Glomerular visceral epithelial cell (primary cell): ENCODE results near the gene GINS2.

ENCODE experiments used
- DNase-seq: peaks from one replicate; pipeline ENCODE4 v3.0.0-alpha.2; 2016; ENCODE audit errors: extremely low spot score

The GINS2 gene

DNA sequence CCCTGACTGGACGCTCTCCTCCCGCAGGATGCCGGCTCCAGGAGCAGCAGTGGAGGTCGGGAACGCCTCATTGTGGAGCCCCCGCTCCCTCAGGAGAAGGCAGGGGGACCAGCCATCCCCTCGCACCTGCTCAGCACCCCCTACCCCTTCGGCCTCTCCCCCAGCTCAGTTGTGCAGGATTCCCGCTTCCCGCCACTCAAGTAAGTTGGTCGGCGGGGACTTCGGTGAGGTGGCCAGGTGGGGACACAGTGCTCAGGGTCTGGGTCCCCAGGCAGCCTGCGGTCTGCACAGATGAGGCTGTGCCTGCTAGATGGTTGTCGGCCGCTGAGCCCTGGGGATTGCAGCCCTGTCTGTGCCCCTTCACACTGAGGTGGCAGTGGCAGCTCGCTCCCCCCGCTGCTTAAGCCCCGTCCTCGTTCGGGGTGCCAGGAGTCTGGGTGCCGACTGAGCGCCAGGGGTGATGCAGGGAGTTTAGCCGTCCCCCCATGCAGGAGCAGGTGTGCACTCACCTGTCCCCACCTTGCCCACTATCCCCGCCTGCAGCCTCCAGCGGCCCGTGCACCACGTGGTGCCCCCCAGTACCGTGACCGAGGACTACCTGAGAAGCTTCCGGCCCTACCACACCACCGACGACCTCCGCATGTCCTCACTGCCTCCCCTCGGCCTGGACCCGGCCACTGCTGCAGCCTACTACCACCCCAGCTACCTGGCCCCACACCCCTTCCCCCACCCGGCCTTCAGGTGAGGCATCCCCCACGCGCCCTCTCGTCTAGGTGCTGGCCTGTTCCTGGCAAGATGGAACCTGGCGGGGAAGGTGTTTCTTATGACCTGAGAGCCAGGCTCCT is 34.3 kb downstream of the GINS2 start:
- no peak for DNase-seq

DNA sequence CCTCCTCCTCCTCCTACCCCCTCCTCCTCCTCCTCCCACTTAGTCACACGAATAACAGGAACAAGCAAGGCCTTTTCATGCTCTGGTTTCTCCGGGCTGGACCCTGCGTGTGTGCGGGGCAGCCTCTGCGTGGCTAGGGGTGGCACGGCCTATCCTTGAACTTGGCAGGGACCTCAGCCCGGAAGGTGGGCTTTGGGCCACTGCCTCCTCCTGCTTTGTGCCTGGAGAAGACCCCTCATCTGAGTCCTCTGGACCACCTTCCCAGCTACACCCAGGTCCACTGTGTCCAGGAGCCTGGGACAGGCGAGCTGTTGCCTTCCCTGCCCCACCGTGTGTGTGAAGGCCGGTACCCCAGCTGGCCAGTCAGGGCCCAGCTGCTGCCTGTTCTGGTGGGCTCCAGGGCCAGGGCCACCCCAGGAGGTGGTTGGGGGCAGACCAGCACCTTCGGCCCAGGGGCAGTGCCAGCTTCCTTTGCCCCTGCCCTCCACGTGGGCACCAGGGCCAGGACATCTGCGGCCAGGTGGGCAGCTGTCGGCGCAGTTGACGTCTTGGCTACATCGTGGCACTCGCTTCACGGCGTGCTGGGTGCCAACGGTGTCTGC is 35.4 kb downstream of the GINS2 start:
- no peak for DNase-seq

DNA sequence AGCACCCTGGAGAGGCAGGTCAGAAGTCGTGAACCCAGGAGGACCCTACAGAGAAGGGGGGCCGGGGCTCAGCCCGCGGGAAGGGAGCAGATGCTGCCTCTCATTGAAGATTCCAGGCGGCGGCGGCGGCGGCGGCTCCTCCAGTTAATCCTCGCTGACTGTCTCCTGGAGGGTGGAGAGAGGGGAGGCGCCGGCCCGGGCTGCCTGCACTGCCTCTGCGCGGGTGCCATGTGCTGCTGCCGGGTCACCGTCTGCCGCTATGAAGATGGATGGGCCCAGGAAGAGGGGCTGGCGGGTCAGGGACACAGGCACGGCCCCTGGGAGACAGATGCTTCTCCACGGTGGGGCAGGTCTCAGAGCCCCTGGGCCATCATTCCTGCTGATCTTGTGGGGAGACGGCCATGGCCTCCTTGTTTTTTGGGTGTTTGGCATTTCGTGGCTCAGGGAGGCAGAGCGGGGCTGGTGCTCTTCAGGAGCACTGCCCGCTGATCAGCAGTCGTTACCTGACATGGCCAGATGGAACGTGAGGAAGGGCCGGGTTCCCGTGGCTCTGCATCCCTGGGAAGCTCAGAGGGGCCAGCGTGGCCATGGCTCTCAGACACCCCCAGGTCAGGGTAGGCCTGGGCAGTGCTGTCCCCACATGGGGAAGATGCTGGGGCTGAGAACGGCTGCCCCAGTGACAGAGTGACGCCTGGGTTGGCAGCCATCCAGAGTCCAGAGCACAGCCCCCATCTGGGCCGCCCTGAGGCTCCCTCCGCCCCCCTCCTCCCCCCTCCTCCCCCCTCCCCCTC is 36.1 kb downstream of the GINS2 start:
- DNase-seq: peak; percentile 14

DNA sequence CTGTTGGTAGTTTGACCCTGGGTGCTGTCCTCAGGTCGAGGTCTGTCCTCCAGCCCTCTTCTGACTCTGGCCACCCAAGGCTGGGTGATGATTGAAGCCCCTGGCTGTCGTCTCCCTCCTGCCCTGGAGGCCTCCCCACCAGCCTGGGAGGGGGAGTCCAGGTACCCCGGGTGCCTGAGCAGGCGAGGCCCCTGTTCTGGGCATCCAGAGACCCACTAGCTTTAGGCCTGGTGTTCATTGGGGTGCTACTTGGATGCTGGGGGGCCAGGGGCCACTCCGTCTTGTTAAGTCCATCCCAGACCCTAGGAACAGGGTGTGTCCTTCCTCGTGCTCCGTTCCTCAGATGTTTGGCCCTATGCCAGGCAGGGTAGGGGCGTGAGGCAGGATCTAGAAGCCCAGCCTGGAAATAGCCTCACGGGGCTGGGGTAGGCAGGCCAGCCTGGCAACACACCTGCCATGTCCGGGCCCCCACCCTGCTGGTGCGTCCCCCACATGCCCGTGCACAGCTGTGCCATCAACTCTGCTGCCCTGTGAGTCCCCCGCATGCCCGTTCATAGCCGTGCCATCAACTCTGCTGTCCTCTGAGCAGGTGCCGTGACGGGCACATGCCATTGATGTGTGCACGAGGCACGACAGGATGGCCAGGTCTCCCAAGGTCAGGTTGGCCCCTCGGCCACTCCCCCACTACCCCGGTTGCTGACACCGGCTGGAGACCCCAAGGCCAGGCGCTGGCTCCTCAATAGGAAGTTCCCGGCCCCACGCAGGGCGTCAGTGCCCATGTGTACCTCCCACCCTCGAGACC is 36.9 kb downstream of the GINS2 start:
- no peak for DNase-seq

DNA sequence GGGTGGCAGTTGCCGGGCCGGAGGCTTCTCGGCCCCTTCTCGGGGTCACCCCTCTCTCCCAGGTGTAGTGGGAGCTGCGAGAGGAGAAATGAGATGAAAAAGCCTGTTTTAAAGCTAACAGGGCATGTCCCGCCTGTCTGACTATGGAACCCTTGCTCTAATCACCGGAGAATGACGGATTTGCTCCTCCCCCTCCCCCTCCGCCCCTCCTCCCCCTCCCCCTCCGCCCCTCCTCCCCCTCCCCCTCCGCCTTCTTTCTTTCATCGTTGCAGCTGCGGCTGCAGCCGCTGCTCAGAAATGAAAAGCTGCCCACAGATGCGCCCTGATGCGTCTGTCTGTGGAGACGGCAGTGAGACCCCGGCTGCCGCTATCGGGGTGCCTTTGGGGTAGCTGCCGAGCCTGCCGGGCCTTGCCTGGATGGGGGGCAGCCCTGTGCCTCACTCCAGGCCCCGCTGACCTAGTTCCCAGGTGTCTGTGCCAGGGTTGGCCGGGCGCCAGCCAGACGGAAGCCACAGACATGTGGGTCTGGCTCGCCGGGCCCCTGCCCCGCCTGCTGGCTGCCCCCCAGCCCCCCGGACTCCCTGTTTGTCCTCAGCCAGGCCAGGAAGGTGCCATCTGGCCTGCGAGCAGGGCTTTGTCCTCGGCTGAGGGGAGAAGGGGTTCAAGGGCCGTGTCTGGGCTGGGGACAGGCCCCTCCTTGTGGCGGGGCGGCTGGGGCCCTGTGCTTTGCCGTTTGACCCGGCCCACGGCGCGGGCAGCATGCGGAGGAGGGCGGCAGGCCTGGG is 37.7 kb downstream of the GINS2 start:
- DNase-seq: no peak

DNA sequence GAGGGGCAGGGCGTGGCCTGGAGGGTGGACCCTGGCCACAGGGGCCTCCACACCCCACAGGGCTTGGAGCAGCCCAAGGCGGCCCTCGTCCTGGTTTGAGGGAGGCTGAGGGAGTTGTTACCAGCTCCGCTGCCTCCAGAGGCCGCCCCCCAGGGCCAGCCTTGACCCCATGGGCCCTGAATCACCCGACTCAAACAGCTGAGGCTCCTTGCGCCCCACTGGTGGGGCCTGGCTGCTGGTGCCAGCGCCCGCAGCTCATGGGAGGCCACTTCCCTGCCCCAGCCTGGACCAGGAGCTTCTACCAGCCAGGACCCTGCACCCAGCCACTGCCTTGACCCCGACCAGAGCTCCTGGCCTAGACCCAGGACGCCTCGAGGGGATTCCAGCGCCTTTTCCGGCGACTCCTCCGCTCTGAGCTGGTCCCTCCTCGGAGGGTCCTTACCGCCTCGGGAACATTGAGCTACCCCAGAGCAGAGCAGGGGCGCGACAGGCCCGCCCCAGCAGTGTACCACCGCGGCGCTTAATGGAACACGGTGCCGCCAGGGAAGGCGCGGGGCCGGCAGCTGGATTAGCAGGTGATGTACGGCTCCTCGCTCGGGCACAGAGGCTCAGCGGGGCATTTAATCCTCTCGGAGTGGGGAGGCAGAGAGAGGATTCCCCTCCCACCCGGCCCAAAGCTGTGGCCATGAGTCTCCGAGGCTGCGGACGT is 38.5 kb downstream of the GINS2 start:
- no peak for DNase-seq

DNA sequence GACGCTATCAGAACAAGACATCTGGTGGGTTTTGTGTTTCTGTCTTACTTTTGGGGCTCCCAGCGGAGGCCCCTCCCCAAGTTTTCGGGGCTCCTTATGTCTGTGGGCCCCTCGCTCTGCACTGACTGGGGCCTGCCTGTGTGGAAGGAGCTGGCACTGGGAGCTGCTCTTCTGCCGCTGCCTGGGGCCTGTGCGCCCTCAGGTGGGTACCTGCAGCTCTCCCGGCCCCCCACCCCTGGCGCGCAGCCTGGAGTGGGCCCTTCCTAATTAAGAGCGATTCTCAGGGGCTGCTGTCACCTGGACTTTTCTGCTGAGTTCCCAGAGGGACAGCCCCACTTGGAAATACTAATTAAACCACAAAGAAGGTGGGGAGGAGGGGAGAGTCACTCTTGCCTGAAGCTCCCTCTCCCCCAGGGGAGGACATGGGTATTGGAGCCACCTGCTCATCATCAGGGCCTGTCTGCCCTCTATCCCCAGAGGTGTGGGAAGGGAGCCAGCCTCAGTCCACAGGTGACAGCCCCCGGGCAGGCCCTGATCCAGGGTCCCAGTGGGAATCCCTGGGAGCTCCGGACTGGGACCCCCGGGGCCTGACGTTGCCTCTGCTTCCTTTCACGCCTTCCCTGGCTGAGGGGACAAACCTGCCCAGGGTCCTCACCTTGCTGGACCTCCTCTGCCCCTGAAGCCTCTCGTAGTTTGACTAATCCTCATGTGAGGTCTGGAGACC is 39.2 kb downstream of the GINS2 start:
- no peak for DNase-seq

DNA sequence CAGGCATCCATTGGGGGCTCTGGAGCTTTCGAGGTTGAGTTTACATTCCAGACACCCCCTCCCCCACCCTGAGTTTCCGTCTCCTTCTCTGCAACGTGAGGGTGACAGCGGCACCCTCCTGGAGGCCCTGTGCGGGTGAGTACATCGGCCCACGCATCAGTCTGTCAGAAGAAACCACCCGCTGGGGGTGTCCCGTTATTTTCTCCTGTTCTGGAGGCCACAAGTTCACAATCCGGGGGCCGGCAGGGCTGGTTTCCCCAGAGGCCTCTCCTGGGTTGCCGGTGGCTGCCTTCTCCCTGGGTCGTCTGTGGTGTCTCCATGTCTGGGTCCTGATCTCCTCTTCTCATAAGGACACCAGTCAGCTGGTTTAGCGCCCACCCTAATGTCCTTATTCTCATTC is 39.9 kb downstream of the GINS2 start:
- DNase-seq: no peak

DNA sequence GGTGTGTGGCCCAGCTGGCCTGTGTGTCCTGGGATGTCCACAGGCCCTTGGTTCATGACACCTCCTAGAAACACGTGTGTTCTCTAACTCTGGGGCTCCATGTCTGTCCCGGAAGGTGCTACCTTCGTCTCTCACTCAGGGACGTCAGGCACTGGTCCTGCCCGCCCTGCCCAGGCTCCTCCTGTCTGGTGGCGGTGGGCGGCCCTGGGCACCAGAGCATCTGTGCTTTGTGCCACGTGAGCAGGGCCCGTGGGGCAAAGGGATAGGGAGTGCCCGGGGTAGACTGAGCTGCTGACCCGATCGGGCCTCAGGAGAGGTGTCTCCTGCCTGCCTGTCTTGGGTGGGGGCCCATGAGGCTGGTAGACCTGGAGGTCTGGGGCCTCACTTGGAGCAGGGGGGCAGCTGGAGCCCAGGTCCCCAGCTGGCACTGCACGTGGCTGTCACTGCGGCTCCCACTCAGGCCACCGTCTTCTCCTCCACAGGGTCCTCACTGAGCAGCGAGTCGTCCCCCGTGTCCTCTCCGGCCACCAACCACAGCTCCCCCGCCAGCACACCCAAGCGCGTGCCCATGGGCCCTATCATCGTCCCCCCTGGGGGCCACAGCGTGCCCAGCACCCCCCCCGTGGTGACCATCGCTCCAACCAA is 40.6 kb downstream of the GINS2 start:
- DNase-seq: no peak

DNA sequence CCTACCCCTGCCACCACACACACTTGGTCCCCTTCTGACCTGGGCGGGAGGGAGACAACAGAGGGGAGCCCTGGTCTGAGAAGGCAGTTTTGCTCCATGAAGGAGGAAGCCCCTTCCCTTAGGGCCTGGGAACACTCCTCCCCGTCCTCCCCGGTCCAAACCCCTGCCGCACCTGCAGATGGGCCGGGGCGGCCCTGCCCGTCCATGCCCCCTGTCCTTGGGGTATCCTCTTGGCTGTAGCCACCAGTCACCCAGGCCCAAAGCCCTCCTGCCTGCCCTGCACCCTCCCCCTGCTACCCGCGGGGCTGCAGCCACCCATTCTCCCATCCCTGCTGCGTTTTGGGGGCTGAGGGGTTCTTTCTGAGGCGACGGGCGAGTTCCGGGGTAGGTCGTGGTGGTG is 41.8 kb downstream of the GINS2 start:
- no peak for DNase-seq

DNA sequence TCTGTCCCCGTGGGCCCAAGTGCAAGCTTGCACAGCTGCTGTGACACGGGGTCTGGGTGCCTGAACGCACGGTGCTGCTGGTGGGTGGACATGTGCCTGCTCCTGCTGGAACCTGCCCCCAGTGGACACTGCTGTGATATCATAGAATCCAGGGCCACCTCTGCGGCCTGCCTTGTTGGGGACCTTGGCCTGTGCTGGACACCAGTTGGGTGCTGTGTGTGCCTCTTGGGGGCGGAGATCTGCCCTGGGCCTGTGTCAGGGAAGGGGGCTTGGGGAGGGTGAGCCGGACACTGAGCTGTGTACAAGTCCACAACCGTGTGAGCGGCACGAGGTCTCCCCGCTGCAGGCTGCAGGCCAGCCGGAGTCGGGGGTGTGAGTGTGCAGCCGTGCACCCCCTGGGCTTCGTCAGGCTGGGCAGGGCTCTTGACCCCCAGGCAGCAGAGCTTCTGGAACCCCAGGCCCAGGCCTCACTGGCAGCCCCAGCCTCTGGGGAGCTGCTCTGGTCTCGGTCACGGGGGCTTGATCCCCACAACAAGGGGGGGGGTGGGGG is 42.3 kb downstream of the GINS2 start:
- no peak for DNase-seq

DNA sequence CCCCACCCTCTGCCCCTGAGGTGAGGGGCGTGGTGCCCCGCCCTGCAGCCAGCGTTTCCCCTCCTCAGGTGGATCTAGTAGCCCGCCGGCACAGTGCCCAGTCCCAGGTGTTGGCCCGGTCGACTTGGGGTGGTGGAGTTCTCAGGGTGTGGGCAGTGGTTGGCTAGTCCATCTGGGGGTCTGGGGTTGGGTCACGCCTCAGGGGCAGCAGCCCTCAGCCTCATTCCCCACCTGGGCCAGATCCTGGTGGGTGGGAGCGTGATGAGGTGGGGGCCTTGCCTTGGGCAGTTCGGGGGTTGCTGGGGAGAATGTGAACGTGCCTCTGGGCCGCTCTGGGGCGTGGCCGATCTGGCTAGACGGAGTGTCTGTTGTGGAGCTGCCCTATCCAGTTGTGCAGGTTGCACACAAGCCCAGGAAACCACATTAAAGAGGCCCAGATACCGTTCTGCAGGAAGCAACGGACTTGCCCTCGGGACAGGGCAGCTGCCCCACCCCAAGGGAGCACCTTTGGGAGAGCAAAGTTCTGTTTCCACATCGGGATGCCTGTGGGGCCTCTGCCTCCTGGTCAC is 43.6 kb downstream of the GINS2 start:
- no peak for DNase-seq

DNA sequence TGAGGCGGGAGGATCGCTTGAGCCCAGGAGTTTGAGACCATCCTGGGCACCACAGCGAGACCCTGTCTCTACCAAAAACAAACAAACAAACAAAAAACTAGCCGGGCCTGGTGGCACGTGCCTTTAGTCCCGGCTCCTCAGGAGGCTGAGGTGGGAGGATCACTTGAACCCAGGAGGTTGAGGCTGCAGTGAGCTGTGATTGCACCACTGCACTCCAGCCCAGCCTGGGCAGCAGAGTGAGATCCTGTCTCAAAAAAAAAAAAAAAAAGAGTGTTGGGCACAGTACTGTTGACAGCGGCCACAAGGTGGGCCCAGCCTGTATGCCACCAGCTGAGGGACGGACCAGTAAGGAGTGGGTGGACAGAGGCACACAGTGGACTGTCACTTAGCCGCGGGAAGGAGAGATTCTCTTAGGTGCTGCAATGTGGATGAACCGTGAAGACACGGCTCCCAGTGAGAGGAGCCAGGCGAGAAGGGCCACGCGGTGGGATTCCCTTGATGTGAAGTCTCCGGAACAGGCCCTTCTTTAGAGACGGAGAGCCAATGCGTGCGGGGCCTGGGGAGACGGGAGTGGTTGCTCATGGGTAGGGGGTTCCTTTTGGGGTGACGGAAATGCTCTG is 44.6 kb downstream of the GINS2 start:
- DNase-seq: no peak

DNA sequence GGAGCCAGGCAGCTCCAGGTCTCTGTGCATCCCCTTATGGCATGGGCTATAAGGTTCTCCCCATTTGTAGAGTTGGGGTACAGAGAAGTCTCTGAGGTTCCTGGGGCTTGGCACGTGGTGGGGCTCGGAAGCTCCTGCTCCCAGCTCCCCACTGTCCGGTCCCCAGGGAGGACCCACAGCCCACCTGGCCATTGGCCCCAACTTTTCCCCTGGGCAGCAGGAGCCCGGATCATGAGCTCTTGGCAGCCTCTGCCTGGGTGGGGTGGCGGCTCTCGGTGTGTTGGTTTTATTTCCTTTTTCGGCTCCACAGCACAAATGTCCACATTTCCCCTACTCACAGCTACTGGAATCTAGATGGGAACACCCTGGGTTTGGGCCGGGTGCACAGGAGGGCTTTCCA is 45.1 kb downstream of the GINS2 start:
- DNase-seq: no peak

DNA sequence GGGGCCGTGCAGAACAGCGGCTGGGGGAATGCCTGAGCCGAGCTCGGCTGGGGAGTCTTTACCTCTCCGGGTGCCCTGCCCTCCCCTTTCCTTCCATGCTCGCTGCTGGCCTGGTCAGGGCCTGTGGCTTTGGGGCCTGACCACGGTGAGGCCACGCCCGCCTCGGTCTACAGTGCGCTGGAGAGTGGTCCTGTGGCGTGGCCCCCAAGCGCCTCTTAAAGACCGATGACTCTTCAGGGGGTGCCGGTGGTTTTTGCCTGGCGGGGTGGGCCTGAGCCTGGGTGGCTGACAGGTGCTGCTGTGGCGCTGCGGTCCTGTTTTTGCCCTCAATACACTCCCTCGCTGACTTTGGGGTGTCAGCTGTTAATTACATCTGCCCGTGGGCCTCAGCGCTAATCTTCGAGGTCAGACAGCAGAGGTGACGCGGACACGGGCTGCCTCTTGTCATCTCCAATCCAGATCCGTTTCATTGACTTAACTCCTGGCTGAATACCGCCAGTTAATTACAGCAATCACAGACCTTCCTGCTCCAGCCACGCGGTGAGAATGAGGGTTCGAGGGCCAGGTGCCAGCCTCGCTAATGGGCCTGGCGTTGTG is 45.9 kb downstream of the GINS2 start:
- no peak for DNase-seq

DNA sequence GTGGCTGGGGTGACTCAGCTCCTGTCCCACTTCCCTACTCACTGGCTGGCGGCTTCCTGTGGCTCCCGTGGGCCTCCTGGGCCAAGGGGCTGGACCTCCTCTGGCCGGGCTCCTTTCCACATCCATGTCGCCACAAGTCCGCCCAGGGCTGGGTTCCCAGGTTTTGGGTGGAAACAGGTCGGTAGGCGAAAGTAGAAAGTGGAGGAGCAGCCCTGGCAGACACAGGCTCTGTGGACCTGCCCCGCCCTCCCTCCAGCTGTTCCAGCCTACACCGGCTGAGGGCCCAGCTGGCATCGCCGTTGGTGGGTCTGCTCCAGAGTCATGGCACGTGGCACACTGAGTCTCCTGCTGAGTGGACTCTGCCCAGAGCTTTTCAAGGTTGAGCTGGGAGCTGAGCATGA is 47.0 kb downstream of the GINS2 start:
- DNase-seq: no peak

DNA sequence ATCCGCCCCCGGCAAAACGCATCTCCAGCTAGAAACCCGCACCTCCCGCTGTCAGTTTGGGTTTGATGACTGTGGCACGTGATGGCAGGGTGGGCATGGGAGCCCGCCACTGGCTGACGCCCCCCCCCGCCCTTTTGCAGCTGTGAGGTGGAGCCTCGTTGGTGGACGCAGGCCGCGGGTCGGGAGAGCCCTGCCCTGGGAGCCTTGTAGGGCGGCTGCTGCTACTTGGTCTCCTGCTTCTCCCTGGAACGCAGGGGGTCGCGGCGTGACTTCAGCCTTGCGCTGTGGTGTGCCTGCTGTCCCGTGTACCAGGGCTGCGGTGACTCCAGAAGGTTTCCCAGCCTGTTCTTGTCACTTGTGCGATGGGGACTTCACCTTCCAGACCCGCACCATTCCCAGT is 47.4 kb downstream of the GINS2 start:
- DNase-seq: no peak

DNA sequence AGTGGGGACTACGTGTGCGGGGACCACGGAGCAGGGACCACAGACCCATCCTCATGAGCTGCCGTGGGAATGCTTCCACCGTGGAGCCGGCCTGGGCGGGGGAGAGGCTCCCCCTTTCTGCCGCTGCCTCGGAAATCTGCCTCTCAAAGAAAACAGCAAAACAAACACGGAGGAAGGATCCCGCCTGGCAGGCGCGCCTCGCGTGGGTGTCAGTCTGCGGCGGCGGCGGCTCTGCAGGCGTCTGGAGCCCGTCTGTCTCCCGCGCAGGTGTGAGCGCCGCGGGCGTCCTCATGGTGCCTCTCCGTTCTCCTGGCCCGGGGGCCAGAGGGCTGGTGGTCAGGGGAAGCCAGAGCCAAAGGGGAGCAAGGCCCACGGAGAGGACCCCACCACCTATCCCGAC is 48.2 kb downstream of the GINS2 start:
- DNase-seq: no peak
